Measurements from ENCODE around the gene FBXO7.

DNA sequence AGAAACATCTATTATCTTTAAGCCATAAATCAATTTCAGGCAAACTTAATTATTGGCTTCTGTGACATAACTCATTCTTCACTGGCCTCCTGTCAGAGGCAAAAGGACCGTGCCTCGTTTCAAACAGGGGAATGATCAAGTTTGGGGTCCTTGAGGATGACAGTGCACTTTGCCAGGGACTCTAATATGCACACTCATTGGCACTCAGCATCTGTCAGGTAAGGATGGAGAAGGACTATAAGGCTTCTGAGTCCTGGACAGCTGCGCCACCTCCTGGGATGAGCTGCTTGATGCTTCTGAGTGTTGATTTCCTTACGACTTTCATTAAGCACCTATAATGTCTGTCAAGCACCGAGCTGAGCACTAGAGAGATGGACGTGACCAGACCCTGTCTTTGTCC is 30.5 kb upstream of the FBXO7 start:
- TF ChIP-seq POLR2A (IDR thresholded peaks at IDR 0.05; ENCODE audit: low read length): no peak
- TF ChIP-seq GATA1 (IDR thresholded peaks at IDR 0.05; ENCODE audit: low read depth, low read length): no peak

All from erythroblast (primary cell).